Measurements from ENCODE around the gene ILDR2. TPM values are rescaled to one million over a fixed set of nuclear protein-coding genes. Genes with fewer than 3 reads are reported as not detected.

The ILDR2 gene
- total and polyA plus RNA-seq, 7 donors: 0.01 to 0.30 (median 0.12) TPM

DNA sequence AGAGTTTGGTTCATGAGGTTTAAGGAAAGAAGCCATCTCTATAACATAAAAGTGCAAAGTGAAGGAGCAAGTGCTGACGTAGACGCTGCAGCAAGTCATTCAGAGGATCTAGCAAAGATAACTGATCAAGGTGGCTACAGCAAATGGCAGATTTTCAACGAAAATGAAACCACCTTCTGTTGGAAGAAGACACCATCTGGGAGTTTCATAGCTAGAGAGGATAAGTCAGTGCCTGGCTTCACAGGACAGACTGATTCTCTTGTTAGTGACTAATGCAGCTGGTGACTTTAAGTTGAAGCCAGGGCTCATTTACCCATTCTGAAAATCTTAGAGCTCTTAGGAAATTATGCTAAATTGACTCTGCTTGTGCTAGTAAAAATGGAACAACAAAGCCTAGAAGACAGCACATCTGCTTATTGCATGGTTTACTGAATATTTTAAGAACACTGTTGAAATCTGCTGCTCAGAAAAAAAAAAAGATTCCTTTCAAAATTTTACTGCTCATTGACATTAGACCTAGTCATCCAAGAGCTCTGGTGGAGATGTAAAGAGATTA lies 24.2 kb upstream of the ILDR2 start:
- Histone ChIP-seq H3K36me3 (ENCODE audit: insufficient read depth in 1 of 2, low read depth in 1 of 2) (no peaks in the 10 kb centered on the region), H3K4me1 (no peaks in the 10 kb centered on the region), H3K4me3 (no peak overlapping the region), H3K27ac (no peak overlapping the region), H3K9me3 (no peaks in the 10 kb centered on the region), H3K27me3 (ENCODE audit: insufficient read depth in 3 of 3, low read length in 2 of 3) (no peaks in the 10 kb centered on the region)
- intact Hi-C loops (cut with DNase I): no loop called here
- TF ChIP-seq, protein P1, sequence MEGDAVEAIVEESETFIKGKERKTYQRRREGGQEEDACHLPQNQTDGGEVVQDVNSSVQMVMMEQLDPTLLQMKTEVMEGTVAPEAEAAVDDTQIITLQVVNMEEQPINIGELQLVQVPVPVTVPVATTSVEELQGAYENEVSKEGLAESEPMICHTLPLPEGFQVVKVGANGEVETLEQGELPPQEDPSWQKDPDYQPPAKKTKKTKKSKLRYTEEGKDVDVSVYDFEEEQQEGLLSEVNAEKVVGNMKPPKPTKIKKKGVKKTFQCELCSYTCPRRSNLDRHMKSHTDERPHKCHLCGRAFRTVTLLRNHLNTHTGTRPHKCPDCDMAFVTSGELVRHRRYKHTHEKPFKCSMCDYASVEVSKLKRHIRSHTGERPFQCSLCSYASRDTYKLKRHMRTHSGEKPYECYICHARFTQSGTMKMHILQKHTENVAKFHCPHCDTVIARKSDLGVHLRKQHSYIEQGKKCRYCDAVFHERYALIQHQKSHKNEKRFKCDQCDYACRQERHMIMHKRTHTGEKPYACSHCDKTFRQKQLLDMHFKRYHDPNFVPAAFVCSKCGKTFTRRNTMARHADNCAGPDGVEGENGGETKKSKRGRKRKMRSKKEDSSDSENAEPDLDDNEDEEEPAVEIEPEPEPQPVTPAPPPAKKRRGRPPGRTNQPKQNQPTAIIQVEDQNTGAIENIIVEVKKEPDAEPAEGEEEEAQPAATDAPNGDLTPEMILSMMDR (IDR thresholded peaks at IDR 0.05): no peak
- 56 to 65% (median 63%) methylated on average over 3 of the region's 3 CpGs for WGBS, 3 donors
- ATAC-seq (no peak), DNase-seq (no peak)

DNA sequence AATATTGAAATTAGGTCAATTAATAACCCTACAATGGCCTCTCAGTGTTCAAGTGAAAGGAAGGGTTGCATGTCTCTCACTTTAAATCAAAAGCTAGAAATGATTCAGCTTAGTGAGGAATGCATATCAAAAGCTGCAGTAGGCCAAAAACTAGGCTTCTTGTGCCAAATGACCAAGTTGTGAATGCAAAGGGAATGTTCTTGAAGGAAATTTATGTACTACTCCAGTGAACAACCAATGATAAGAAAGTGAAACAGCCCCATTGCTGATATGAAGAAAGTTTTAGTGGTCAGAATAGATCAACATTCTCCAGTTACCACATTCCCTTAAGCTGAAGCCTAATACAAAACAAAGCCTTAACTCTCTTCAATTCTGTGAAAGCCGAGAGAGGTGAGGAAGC lies 23.7 kb upstream of the ILDR2 start:
- H3K4me3 ChIP-seq: no peak overlapping the region
- no peaks in the 10 kb centered on the region for H3K4me1 ChIP-seq
- no peaks in the 10 kb centered on the region for H3K9me3 ChIP-seq
- H3K36me3 ChIP-seq (ENCODE audit: insufficient read depth in 1 of 2, low read depth in 1 of 2): no peaks in the 10 kb centered on the region
- intact Hi-C loops (cut with DNase I): no loop called here
- no peak overlapping the region for H3K27ac ChIP-seq
- no peak for ATAC-seq
- H3K27me3 ChIP-seq (ENCODE audit: insufficient read depth in 3 of 3, low read length in 2 of 3): no peaks in the 10 kb centered on the region
- no peak for DNase-seq
- 79 to 91% (median 80%) methylated on average over 1 of the region's 1 CpG for WGBS, 3 donors
- TF ChIP-seq, protein P1 (IDR thresholded peaks at IDR 0.05): no peak

DNA sequence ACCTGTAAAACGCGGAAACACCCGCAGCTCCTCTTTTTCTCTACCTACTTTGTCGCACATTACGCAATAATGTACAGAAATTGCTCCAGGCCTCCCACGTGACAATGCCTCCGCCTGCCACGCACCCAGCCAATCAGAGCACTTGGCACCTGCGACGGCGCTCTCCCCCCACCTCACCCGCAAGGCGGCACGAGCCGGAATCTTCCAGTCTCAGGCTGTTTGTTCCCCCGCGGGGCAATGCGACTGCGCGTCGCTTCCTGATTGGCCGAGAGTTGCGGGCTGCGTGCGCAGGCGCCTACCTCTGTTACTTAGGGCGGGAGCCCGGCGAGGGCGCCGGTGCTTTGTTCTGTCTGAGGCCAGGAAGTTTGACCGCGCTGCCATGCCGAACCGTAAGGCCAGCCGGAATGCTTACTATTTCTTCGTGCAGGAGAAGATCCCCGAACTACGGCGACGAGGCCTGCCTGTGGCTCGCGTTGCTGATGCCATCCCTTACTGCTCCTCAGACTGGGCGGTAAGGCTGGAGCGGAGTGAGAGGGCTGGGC lies 13.7 kb upstream of the ILDR2 start, which contains the start of gene MAEL:
Gene MAEL (plus strand): TSS at position 307 of the 542 bp plus-strand sequence. CDS start 73 bp downstream, at position 380.
- DNase-seq (no peak), ATAC-seq (no peak)
- no peak within 1 kb of the TSS for H3K27ac ChIP-seq
- no peak within 1 kb of the TSS for H3K4me3 ChIP-seq
- H3K4me1 ChIP-seq: no peaks in the 10 kb centered on the region
- H3K27me3 ChIP-seq (ENCODE audit: insufficient read depth in 3 of 3, low read length in 2 of 3): no peaks in the 10 kb centered on the region
- TF ChIP-seq, protein P1 (IDR thresholded peaks at IDR 0.05): no peak
- 92 to 93% (median 92%) methylated on average over 45 of the region's 45 CpGs for WGBS, 3 donors
- H3K36me3 ChIP-seq (ENCODE audit: insufficient read depth in 1 of 2, low read depth in 1 of 2): no peaks in the 10 kb centered on the region
- intact Hi-C loops (cut with DNase I): no loop called here
- no peaks in the 10 kb centered on the region for H3K9me3 ChIP-seq

DNA sequence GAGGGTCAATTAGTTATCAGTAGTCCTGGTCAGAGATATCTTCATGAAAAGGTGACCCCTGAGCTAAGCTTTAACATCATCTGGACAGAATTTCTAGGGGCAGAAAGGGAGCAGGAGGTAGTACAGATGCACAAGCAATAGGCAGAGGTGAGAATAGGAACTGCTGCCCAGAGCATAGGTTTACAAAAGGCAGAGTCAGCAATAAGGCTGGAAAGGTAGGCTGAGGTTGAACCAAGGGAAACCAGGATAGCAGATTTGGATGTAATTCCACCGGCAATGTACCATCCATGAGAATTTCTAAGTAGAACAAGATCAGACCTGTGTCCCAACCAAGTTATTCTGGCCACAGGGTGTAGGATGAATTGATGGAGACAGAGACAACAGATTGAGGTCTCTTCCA lies 6.2 kb upstream of the ILDR2 start:
- 56 to 100% (median 93%) methylated on average over 1 of the region's 1 CpG for WGBS, 3 donors
- intact Hi-C loops (cut with DNase I): no loop called here
- H3K4me1 ChIP-seq: no peaks in the 10 kb centered on the region
- DNase-seq (no peak), ATAC-seq (no peak)
- no peaks in the 10 kb centered on the region for H3K9me3 ChIP-seq
- TF ChIP-seq, protein P1 (IDR thresholded peaks at IDR 0.05): no peak
- no peaks in the 10 kb centered on the region for H3K36me3 ChIP-seq (ENCODE audit: insufficient read depth in 1 of 2, low read depth in 1 of 2)
- H3K4me3 ChIP-seq: no peak overlapping the region
- H3K27me3 ChIP-seq (ENCODE audit: insufficient read depth in 3 of 3, low read length in 2 of 3): no peaks in the 10 kb centered on the region
- no peak overlapping the region for H3K27ac ChIP-seq

DNA sequence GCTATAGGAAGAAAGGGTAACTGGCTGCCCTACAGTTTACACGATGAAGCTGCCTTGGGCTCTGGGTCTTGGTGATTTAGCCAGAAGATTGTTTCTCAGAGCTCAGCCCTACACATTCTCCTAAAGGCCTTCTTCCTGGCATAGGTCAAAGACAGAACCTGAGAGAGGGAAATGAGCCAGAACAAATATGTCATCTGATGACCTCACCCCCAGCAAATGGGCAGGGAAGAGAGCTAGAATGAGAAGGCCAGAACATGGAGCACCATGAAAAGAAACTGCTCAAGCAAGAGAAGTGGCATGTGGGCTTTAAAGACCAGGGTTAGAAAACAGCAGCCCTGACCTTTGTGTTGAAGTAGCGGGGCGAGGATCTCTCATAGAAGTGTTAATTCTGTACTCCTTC lies 5.5 kb upstream of the ILDR2 start:
- TF ChIP-seq, protein P1 (IDR thresholded peaks at IDR 0.05): no peak
- no peak for DNase-seq
- Histone ChIP-seq H3K27ac (no peak overlapping the region), H3K4me3 (no peak overlapping the region), H3K9me3 (no peaks in the 10 kb centered on the region), H3K4me1 (no peaks in the 10 kb centered on the region), H3K36me3 (ENCODE audit: insufficient read depth in 1 of 2, low read depth in 1 of 2) (no peaks in the 10 kb centered on the region), H3K27me3 (ENCODE audit: insufficient read depth in 3 of 3, low read length in 2 of 3) (no peaks in the 10 kb centered on the region)
- intact Hi-C loops (cut with DNase I): no loop called here
- 81 to 84% (median 82%) methylated on average over 3 of the region's 3 CpGs for WGBS, 3 donors
- no peak for ATAC-seq
